ENCODE data around the gene CRNN. TPM values are rescaled to one million over a fixed set of nuclear protein-coding genes. Genes with fewer than 3 reads are reported as not detected.

Gene CRNN
- total RNA-seq, 1 experiment from 2014 or later, result not detected

- intact Hi-C loops (cut with micrococcal nuclease), result no loop called here
- Histone ChIP-seq H3K36me3 (ENCODE audit: low read depth, low read length) (no peaks in the 10 kb centered on the region), H3K9me2 (replicated peaks; ENCODE audit: low read length) (no peaks in the 10 kb centered on the region), H3K4me1 (ENCODE audit: insufficient read depth, low read length) (no peaks in the 10 kb centered on the region), H4K20me1 (ENCODE audit: low read length) (no peaks in the 10 kb centered on the region), H3K27ac (ENCODE audit: low read length) (no peak overlapping the region), H3F3A (ENCODE audit: low read length, unreplicated experiment) (no peaks in the 10 kb centered on the region), H3K4me2 (ENCODE audit: low read length) (no peak overlapping the region), H3K9ac (ENCODE audit: low read length) (no peak overlapping the region), H3K27me3 (ENCODE audit: low read length) (peaks cover 54% of the 10 kb centered on the region), H2AFZ (ENCODE audit: low read length) (no peak overlapping the region), H3K4me3 (ENCODE audit: low read length) (no peak overlapping the region), H3K9me3 (ENCODE audit: low read length) (no peaks in the 10 kb centered on the region), H3K79me2 (ENCODE audit: low read length) (no peaks in the 10 kb centered on the region)
- TF ChIP-seq EZH2phosphoT487 (IDR thresholded peaks at IDR 0.05; ENCODE audit: borderline replicate concordance, low read length), result no peak
- no peak for TF ChIP-seq EZH2 (IDR thresholded peaks at IDR 0.05; ENCODE audit: low read length, unreplicated experiment)
- TF ChIP-seq CTCF (conservative IDR thresholded peaks at IDR 0.05; ENCODE audit: low read depth, low read length), result no peak
- BruUV-seq (replicated peaks), result no TSS peak
- ChIA-PET POLR2A (ENCODE audit: unreplicated experiment) (no interaction called here), CTCF (no interaction called here)
- DNase-seq, result no peak
- no peak for ATAC-seq
Observed at GRCh38 chr1:152410599-152410998, 3.5 kb downstream of the CRNN start.

GRCh38 chr1:152410028-152410427 lies 4.0 kb downstream of the CRNN start:
- Histone ChIP-seq H3K27me3 (ENCODE audit: low read length) (peaks cover 54% of the 10 kb centered on the region), H3K4me2 (ENCODE audit: low read length) (no peak overlapping the region), H3F3A (ENCODE audit: low read length, unreplicated experiment) (no peaks in the 10 kb centered on the region), H3K36me3 (ENCODE audit: low read depth, low read length) (no peaks in the 10 kb centered on the region), H3K9ac (ENCODE audit: low read length) (no peak overlapping the region), H3K4me3 (ENCODE audit: low read length) (no peak overlapping the region), H3K79me2 (ENCODE audit: low read length) (no peaks in the 10 kb centered on the region), H3K9me2 (replicated peaks; ENCODE audit: low read length) (no peaks in the 10 kb centered on the region), H3K9me3 (ENCODE audit: low read length) (no peaks in the 10 kb centered on the region), H2AFZ (ENCODE audit: low read length) (no peak overlapping the region), H3K4me1 (ENCODE audit: insufficient read depth, low read length) (no peaks in the 10 kb centered on the region), H3K27ac (ENCODE audit: low read length) (no peak overlapping the region), H4K20me1 (ENCODE audit: low read length) (no peaks in the 10 kb centered on the region)
- TF ChIP-seq CTCF (conservative IDR thresholded peaks at IDR 0.05; ENCODE audit: low read depth, low read length), result no peak
- TF ChIP-seq EZH2 (IDR thresholded peaks at IDR 0.05; ENCODE audit: low read length, unreplicated experiment), result no peak
- TF ChIP-seq EZH2phosphoT487 (IDR thresholded peaks at IDR 0.05; ENCODE audit: borderline replicate concordance, low read length), result no peak
- CTCF ChIA-PET, result no interaction called here
- intact Hi-C loops (cut with micrococcal nuclease), result no loop called here
- no peak for ATAC-seq
- no peak for DNase-seq
- no TSS peak for BruUV-seq (replicated peaks)
- POLR2A ChIA-PET (ENCODE audit: unreplicated experiment), result no interaction called here

- H4K20me1 ChIP-seq (ENCODE audit: low read length), result no peaks in the 10 kb centered on the region
- no peak overlapping the region for H2AFZ ChIP-seq (ENCODE audit: low read length)
- intact Hi-C loops (cut with micrococcal nuclease), result no loop called here
- H3K9me3 ChIP-seq (ENCODE audit: low read length), result no peaks in the 10 kb centered on the region
- H3K79me2 ChIP-seq (ENCODE audit: low read length), result no peaks in the 10 kb centered on the region
- ChIA-PET CTCF (no interaction called here), POLR2A (ENCODE audit: unreplicated experiment) (no interaction called here)
- no peaks in the 10 kb centered on the region for H3K9me2 ChIP-seq (replicated peaks; ENCODE audit: low read length)
- H3K4me3 ChIP-seq (ENCODE audit: low read length), result no peak overlapping the region
- no peak overlapping the region for H3K4me2 ChIP-seq (ENCODE audit: low read length)
- H3K4me1 ChIP-seq (ENCODE audit: insufficient read depth, low read length), result no peaks in the 10 kb centered on the region
- no peaks in the 10 kb centered on the region for H3F3A ChIP-seq (ENCODE audit: low read length, unreplicated experiment)
- ATAC-seq (no peak), DNase-seq (no peak)
- BruUV-seq (replicated peaks), result no TSS peak
- peaks cover 61% of the 10 kb centered on the region for H3K27me3 ChIP-seq (ENCODE audit: low read length)
- no peaks in the 10 kb centered on the region for H3K36me3 ChIP-seq (ENCODE audit: low read depth, low read length)
- no peak overlapping the region for H3K9ac ChIP-seq (ENCODE audit: low read length)
- no peak overlapping the region for H3K27ac ChIP-seq (ENCODE audit: low read length)
- TF ChIP-seq EZH2phosphoT487 (IDR thresholded peaks at IDR 0.05; ENCODE audit: borderline replicate concordance, low read length) (no peak), EZH2 (IDR thresholded peaks at IDR 0.05; ENCODE audit: low read length, unreplicated experiment) (no peak), CTCF (conservative IDR thresholded peaks at IDR 0.05; ENCODE audit: low read depth, low read length) (no peak)
Observed at GRCh38 chr1:152408664-152409063, 5.4 kb downstream of the CRNN start.
